ENCODE data around the gene BORCS8.

GRCh38 chr19:19204181-19204580, 12.2 kb upstream of the BORCS8 start:
- TF ChIP-seq, protein P1, sequence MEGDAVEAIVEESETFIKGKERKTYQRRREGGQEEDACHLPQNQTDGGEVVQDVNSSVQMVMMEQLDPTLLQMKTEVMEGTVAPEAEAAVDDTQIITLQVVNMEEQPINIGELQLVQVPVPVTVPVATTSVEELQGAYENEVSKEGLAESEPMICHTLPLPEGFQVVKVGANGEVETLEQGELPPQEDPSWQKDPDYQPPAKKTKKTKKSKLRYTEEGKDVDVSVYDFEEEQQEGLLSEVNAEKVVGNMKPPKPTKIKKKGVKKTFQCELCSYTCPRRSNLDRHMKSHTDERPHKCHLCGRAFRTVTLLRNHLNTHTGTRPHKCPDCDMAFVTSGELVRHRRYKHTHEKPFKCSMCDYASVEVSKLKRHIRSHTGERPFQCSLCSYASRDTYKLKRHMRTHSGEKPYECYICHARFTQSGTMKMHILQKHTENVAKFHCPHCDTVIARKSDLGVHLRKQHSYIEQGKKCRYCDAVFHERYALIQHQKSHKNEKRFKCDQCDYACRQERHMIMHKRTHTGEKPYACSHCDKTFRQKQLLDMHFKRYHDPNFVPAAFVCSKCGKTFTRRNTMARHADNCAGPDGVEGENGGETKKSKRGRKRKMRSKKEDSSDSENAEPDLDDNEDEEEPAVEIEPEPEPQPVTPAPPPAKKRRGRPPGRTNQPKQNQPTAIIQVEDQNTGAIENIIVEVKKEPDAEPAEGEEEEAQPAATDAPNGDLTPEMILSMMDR (IDR thresholded peaks at IDR 0.05; ENCODE audit: insufficient read depth, low read depth, low read length), result no peak
- no peak for TF ChIP-seq EZH2 (IDR thresholded peaks at IDR 0.05; ENCODE audit: insufficient read depth, low read length)

Measured in astrocyte (in vitro differentiated cells and primary cell).